SJCRH30 (cell line): ENCODE measurements around the gene FAM174A. TPM values are rescaled to one million over a fixed set of nuclear protein-coding genes. Genes with fewer than 3 reads are reported as not detected.

Experiments used
- DNase-seq, 2 experiments: peaks; one replicate each; pipeline ENCODE4 v3.0.0-alpha.2; 2015 to 2020
- H3K27ac ChIP-seq: fragments of 250-450 bp; sonication (Bioruptor Pico); 2 replicates; pipeline ENCODE4 v1.5.1; 2020; ENCODE audit warnings: mild to moderate bottlenecking, moderate library complexity
- H3K27me3 ChIP-seq: fragments of 250-450 bp; sonication (Bioruptor Pico); 2 replicates; pipeline ENCODE4 v1.5.1; 2020; ENCODE audit warnings: mild to moderate bottlenecking, moderate library complexity
- H3K36me3 ChIP-seq: fragments of 250-450 bp; sonication (Bioruptor Pico); 2 replicates; pipeline ENCODE4 v1.5.1; 2020; ENCODE audit warnings: mild to moderate bottlenecking, moderate library complexity
- H3K4me1 ChIP-seq: fragments of 250-450 bp; sonication (Bioruptor Pico); 2 replicates; pipeline ENCODE4 v1.5.1; 2020; ENCODE audit warnings: mild to moderate bottlenecking, moderate library complexity
- H3K4me3 ChIP-seq: fragments of 250-450 bp; sonication (Bioruptor Pico); 2 replicates; pipeline ENCODE4 v1.5.1; 2020; ENCODE audit warnings: mild to moderate bottlenecking, moderate library complexity
- H3K9me3 ChIP-seq: fragments of 250-450 bp; sonication (Bioruptor Pico); replicated peaks from 2 replicates; pipeline ENCODE4 v1.5.1; 2020; ENCODE audit warnings: mild to moderate bottlenecking, moderate library complexity
- total RNA-seq: library from RNA; depleted of rRNA; stranded (reverse); fragments of >200 nt; shearing (Covaris generic); gene quantifications from 2 replicates; pipeline ENCODE4 v1.2.3, GENCODE V29; 2014

Gene FAM174A
- total RNA-seq, 1 experiment from 2014 or later = 9.6 TPM

DNA sequence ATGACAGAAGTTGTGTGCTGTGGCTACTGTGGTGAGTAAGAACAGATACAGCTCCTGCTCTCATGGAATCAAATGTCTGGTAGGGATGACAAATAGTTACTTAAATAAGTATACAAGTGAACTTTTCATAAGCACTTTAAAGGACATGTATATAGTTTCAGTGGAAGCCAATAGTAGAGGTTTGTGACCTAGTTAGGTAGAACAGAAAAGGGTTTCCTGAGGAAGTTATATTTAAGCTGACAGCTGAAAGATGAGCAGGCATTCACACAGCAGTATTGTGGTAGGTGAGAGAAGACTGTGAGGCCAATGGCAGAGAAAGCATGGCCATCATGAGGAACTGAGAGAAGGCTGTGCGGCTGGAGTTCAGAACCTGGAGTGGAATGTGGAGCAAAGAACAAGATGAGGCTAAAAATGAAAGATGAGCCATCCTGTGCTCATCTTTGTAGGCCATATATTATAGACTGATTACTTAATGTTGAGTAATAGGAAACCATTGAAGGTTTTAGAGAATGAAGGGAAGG is 15.4 kb downstream of the FAM174A start:
- DNase-seq = no peak
- Histone ChIP-seq H3K4me3 (no peak overlapping the region), H3K9me3 (no peaks in the 10 kb centered on the region), H3K27ac (no peak overlapping the region), H3K27me3 (no peaks in the 10 kb centered on the region), H3K4me1 (no peaks in the 10 kb centered on the region), H3K36me3 (no peaks in the 10 kb centered on the region)

DNA sequence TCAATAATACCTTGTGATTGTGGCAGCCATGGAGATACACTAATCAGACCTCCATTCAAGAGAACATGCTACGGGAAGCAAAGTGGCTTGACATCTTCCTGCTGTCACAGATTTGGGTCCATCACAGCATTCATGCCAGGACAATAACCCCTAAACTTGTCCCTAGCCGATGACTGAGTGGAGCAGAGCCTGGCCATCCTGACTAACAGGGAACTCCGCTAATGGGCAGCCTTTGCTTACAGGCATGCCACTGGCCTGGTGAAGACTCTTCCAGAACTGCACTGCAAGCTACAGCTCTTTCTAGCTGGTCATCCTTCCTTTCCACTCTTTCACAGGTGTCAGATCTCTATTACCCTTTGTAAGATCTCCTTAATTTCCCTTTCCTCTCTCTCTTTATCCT is 16.0 kb downstream of the FAM174A start:
- no peak for DNase-seq
- Histone ChIP-seq H3K27me3 (no peaks in the 10 kb centered on the region), H3K9me3 (no peaks in the 10 kb centered on the region), H3K4me3 (no peak overlapping the region), H3K4me1 (no peaks in the 10 kb centered on the region), H3K36me3 (no peaks in the 10 kb centered on the region), H3K27ac (no peak overlapping the region)

DNA sequence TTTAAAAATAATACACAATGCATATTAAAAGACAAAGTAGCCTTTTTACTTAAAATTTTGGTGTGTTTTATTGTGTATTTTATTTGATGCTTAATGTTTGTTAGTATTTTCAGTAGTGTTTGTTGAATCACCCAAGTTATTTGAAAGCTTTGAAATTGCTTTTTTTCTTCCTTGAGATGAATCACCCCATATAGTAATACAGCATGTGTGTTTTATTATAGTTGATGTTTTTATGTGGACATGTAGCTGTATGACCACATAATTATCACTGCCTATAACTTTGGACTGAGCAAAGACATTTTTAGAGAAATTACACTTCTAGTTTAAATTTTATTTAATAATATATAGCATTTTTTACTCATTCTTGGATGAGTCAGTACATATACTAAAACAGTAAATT is 18.0 kb downstream of the FAM174A start:
- H3K27me3 ChIP-seq = no peaks in the 10 kb centered on the region
- H3K4me3 ChIP-seq = no peak overlapping the region
- no peaks in the 10 kb centered on the region for H3K9me3 ChIP-seq
- no peaks in the 10 kb centered on the region for H3K4me1 ChIP-seq
- H3K36me3 ChIP-seq = no peaks in the 10 kb centered on the region
- no peak for DNase-seq
- no peak overlapping the region for H3K27ac ChIP-seq

DNA sequence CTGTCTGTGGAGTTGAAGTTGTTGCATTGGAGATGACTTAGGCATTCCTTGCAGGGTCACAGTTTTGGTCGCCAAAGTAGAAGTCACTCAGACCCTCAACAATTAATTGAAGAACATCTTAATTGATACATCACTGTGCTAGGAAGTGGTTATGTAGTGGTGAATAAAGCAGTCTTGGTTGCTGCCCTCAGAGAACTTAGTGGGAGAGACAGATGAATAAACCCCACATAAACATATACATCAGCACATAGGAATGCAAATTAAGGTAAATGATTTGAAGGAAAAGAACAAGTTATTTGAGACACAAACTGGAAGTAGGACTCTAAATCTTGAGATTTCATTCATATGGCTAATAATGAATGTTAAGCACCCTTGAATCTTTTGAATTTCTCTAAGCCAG is 25.7 kb downstream of the FAM174A start:
- 0 out of 2 replicates have a peak, but pooled peaks cover 2% of the 10 kb centered on the region for H3K36me3 ChIP-seq
- no peak for DNase-seq

DNA sequence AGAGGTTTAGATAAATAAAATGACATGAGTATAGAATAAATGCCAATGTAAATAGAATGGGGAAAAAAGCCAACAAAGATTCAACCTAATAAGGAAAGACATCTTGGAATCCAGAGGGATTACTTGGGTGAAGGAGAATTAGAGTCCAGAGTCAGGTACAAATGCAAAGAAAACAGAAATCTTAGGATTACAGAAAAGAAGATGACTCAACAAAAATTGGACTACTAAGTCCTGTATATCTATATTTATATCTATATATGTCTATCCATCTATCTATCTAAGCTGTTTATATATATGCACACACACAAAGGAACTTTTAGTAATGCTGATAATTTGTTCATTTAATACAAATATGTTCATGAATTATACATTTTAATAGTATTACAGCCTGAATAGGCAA is 27.6 kb downstream of the FAM174A start:
- no peaks in the 10 kb centered on the region for H3K4me1 ChIP-seq
- 0 out of 2 replicates have a peak, but pooled peaks cover 2% of the 10 kb centered on the region for H3K36me3 ChIP-seq
- H3K27ac ChIP-seq = no peak overlapping the region
- H3K4me3 ChIP-seq = no peak overlapping the region
- no peaks in the 10 kb centered on the region for H3K27me3 ChIP-seq
- no peak for DNase-seq
- no peaks in the 10 kb centered on the region for H3K9me3 ChIP-seq

More for the DNA sequence above, 25.7 kb downstream of the FAM174A start:
- Histone ChIP-seq H3K4me3 (no peak overlapping the region), H3K27me3 (no peaks in the 10 kb centered on the region), H3K9me3 (no peaks in the 10 kb centered on the region), H3K27ac (no peak overlapping the region), H3K4me1 (no peaks in the 10 kb centered on the region)

DNA sequence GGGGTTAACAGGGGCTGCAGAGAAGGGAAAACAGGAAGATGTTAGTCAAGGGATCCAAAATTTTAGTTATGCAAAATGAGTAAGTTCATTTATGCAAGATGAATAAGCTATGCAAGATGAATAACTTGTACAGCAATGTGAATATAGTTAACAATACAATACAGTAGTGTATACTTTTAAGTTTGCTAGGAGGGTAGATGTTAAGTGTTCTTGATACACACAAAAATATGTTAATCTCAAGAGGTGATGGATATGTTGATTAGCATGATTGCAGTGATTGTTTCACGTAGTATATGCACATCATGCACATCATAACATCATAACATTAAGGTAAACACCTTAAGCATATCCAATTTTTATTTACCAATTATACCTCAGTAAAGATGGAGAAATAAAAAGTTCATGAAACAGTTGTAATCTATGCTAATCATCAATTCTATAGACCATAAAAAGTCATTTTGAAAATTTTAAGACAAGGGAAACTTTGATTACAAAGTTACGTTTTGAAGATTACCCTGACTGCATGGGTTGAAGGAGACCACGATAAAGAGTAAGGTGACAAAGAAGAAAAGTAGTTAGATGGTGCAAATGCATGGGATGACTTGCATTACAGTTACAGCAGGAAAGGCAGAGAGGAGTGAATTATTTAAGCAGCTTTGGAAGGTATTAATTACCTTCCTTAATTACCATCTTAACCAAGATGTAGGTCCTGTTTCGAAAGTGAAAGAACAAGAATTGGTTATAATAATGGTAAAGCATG is 31.4 kb downstream of the FAM174A start:
- Histone ChIP-seq H3K4me1 (no peaks in the 10 kb centered on the region), H3K4me3 (no peak overlapping the region), H3K27me3 (no peaks in the 10 kb centered on the region), H3K36me3 (0 out of 2 replicates have a peak, but pooled peaks cover 2% of the 10 kb centered on the region), H3K9me3 (no peaks in the 10 kb centered on the region), H3K27ac (no peak overlapping the region)
- no peak for DNase-seq

DNA sequence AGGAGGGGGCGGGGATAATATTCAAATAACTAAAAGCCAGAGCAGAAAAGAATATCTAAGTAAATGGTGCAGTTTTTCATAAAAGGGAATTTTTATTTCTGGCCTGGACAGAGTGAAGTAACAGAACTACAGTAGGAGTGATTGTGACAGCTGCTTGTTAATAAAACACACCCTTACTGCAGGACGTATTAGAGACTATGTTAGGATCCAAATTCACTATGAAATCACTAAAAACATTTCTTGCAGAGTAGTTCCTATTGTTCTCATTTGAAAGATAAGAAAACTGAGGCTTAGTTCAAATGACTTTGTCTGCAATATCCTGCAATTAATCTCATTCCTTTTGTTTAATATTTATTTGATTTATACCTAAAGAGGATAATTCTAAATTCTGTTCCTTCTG is 39.5 kb downstream of the FAM174A start:
- Histone ChIP-seq H3K4me1 (peaks cover 12% of the 10 kb centered on the region), H3K27me3 (no peaks in the 10 kb centered on the region), H3K9me3 (peaks cover 4% of the 10 kb centered on the region), H3K36me3 (peaks cover 3% of the 10 kb centered on the region), H3K27ac (0 out of 2 replicates have a peak overlapping the region, but pooled peaks have one; percentile 1), H3K4me3 (no peak overlapping the region)
- peak; percentile 1 to 58 for DNase-seq

DNA sequence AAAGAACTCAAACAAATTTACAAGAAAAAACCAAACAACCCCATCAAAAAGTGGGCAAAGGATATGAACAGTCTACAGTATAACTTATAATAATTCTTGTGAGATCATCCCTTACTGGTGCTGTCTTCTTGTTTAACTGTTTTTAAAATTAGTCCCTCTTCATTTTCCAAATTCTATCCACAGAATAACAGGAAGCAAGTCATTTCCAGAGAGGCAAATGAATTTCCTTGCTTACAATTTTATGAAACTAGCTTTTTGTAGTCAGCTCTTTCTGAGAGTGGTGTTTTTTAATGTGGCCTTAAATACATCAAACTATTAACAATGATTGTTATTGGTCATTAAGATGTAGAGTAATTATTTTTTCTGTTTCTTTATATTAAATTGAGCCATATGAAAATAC is 40.6 kb downstream of the FAM174A start:
- H3K4me3 ChIP-seq = no peak overlapping the region
- peaks cover 3% of the 10 kb centered on the region for H3K36me3 ChIP-seq
- no peak for DNase-seq
- H3K27me3 ChIP-seq = no peaks in the 10 kb centered on the region
- peaks cover 4% of the 10 kb centered on the region for H3K9me3 ChIP-seq
- peaks cover 12% of the 10 kb centered on the region for H3K4me1 ChIP-seq
- H3K27ac ChIP-seq = no peak overlapping the region

DNA sequence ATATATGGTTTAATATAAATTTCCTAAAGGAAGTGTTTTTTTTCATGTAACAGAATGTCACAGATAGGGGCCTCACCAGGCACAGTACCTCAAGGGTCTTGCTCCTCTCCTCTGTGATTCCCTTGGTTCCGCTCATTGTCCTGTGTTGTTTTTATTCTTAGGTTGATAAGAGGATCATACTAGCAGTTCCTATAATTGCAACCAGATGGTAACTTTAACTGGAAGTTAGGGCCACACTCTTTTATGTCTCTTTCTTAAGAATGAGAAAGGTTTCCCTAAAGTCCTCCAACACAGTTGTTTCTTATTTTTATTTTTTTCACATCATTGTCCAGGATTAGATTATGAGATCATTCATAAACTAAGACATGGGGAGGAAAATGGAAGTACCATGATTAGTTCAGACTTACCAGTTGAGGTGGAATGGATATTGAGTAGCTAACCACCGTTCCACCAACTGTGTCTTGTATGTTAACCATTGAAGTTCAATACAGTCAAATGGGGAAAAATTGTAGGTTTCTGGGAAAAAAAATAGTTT is 41.1 kb downstream of the FAM174A start:
- Histone ChIP-seq H3K4me3 (no peak overlapping the region), H3K4me1 (peaks cover 12% of the 10 kb centered on the region), H3K27ac (no peak overlapping the region), H3K9me3 (peaks cover 4% of the 10 kb centered on the region), H3K36me3 (peaks cover 3% of the 10 kb centered on the region), H3K27me3 (no peaks in the 10 kb centered on the region)
- DNase-seq = no peak

DNA sequence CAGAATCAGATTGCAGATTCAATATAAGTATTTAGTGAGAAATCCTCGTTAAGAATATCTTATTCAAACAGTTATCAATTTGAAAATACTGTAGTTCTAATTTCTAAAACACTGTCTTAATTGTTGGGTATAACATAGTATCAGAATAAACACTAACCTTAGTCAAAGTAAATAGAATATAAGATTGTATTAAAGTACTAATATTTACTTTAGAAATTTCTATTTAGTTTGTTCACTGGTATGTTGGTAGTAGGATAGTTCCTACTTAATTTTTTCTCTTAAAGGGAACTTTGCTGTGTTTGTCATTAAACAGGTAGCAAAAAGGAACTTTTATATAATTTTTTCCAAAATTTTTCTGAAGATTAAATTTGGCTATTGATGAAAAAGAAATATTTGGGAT is 42.3 kb downstream of the FAM174A start:
- Histone ChIP-seq H3K4me3 (no peak overlapping the region), H3K27me3 (no peaks in the 10 kb centered on the region), H3K36me3 (peaks cover 5% of the 10 kb centered on the region), H3K4me1 (peaks cover 12% of the 10 kb centered on the region), H3K9me3 (peaks cover 3% of the 10 kb centered on the region), H3K27ac (no peak overlapping the region)
- DNase-seq = no peak

DNA sequence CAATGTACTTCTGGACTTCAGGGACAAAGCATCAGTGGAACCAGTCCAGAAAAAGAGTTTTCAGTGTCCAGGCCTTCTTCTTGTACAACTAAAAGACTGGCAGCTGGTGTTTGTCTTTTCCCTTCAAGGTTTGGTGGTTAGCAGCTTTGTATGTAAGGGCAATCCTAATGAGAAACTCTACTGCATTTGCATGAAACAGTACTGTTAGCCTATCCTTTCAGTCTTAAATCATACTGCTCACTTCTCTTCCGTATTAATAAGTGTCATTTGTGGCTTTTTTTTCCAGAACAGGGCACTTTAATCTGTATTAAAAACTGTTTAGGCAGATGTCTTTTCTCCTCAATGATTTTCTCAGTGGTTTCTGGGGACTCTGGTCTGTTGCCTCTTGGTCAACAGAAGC is 48.9 kb downstream of the FAM174A start:
- no peak overlapping the region for H3K4me3 ChIP-seq
- peaks cover 2% of the 10 kb centered on the region; the same call in 1 of the 2 replicates for H3K36me3 ChIP-seq
- H3K27me3 ChIP-seq = no peaks in the 10 kb centered on the region
- DNase-seq = no peak
- H3K9me3 ChIP-seq = no peaks in the 10 kb centered on the region
- no peak overlapping the region for H3K27ac ChIP-seq
- no peaks in the 10 kb centered on the region for H3K4me1 ChIP-seq

DNA sequence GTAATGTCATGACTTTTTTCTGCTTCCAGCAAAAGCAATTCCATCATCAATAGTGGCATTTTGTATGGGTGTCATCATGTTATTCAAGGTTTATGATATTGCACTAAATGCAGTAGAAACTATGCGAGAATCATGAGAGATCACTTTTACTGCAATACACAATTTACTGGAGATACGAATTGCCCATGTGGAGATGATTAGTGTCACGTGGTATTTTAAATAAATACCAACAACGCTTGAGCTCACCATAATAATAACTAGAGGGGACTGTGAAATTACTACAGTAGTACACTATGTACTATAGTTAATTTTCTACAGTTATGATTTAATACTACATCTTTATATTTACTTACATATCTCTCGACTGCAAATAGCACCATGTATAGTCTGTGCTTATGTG is 49.7 kb downstream of the FAM174A start:
- Histone ChIP-seq H3K27me3 (no peaks in the 10 kb centered on the region), H3K27ac (no peak overlapping the region), H3K4me3 (no peak overlapping the region), H3K4me1 (no peaks in the 10 kb centered on the region), H3K9me3 (no peaks in the 10 kb centered on the region), H3K36me3 (peaks cover 2% of the 10 kb centered on the region; the same call in 1 of the 2 replicates)
- no peak for DNase-seq

DNA sequence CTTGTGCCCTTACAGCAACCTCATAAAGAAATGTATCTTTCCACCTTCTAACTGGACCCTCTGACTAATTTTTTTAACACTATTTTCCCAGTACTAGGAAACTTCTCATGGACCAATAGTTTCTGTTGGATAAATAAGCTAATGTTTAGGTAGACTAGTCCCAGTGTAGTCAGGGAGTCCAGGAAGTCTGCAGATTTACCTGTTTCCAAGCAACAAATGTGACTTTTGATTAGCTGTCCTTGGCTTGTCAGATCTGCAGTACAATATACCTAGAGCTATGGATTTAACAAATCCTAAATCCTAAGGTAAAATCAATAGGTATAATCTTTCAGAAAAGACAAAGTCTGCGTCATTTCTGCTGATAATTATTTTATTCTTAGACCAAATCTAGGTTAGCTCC is 55.7 kb downstream of the FAM174A start:
- H3K9me3 ChIP-seq = no peaks in the 10 kb centered on the region
- DNase-seq = no peak
- no peaks in the 10 kb centered on the region for H3K36me3 ChIP-seq
- H3K27me3 ChIP-seq = no peaks in the 10 kb centered on the region
- no peak overlapping the region for H3K27ac ChIP-seq
- no peak overlapping the region for H3K4me3 ChIP-seq
- H3K4me1 ChIP-seq = peaks cover 5% of the 10 kb centered on the region

DNA sequence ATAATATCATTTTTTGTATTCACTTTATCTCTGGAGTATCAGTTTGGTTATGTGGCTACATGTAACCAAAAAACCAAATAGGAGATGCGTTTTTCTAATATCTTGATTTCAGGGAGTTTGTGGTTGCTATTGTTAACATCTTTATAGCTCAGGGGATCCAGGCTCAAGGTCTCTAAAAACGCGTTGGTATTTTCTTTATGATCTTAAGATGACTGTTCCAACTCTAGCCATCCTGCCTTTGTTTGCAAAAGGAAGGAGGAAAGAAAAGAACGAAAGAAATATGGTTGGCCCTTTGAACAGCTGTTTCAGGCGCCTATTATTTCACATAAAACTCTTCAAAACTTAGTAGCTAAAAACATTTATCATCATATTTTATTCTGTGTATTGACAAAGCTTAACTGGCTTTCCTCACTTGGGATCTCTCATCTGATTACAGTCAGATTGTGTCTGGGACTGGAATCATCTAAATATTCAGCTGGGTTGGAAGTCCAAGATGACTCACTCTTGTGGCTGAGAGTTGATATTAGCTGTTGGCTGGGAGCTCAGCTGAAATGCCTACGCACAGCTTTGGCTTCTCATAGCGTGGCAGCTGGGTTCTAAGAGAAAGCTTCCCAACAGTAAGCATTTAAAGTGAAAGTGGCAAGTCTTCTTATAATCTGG is 60.1 kb downstream of the FAM174A start:
- H3K4me3 ChIP-seq = peak overlapping the region; percentile 31
- no peaks in the 10 kb centered on the region for H3K27me3 ChIP-seq

DNA sequence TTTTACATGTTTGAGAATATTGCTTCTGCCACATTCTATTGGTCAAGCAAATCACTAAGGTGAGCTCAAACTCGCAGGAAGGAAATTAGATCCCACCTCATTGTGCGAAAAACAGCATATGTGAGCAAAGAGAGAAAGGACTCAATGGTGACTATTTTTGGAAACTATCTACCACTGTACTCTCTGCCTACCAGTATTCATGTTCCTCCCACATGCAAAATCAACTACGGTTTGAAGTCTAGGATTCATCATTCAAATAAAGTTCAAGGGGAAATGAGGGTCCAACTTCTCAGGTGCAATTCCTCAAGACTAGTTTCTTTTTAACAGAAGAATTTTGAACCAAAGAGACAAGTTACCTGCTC is 60.6 kb downstream of the FAM174A start:
- Histone ChIP-seq H3K9me3 (no peaks in the 10 kb centered on the region), H3K4me3 (peak overlapping the region; percentile 31), H3K4me1 (peaks cover 11% of the 10 kb centered on the region), H3K36me3 (no peaks in the 10 kb centered on the region), H3K27me3 (no peaks in the 10 kb centered on the region), H3K27ac (peak overlapping the region; percentile 69)
- DNase-seq = no peak

More for the DNA sequence above, 60.1 kb downstream of the FAM174A start:
- Histone ChIP-seq H3K36me3 (no peaks in the 10 kb centered on the region), H3K27ac (peak overlapping the region; percentile 69), H3K4me1 (peaks cover 11% of the 10 kb centered on the region), H3K9me3 (no peaks in the 10 kb centered on the region)
- DNase-seq = peak; percentile 74 to 87
